HepG2 (cell line): ENCODE results near the gene SNUPN. TPM values are rescaled to one million over a fixed set of nuclear protein-coding genes. Genes with fewer than 3 reads are reported as not detected.

Experiments used
- AGO1 ChIP-seq: fragments of 200-400 bp; formaldehyde crosslinking; IDR thresholded peaks from 2 replicates; pipeline ENCODE4 v1.6.1; 2017; ENCODE audit warnings: mild to moderate bottlenecking, low read depth, low read length, moderate library complexity; ENCODE audit not compliant: poor library complexity, severe bottlenecking
- BCL3 ChIP-seq: sonication (generic); formaldehyde crosslinking; IDR thresholded peaks from 2 replicates; pipeline ENCODE4 v1.5.1; 2020; ENCODE audit warnings: mild to moderate bottlenecking, missing genetic modification reagents, moderate library complexity
- BCL6 ChIP-seq: IDR thresholded peaks from 2 replicates; pipeline ENCODE4 v1.6.1; 2016; ENCODE audit warnings: missing genetic modification reagents, missing compliant biosample characterization
- CENPT ChIP-seq: sonication (generic); formaldehyde crosslinking; IDR thresholded peaks from 2 replicates; pipeline ENCODE4 v1.8.0; 2022; ENCODE audit warnings: low read depth, mild to moderate bottlenecking, moderate library complexity, missing genetic modification reagents
- EED ChIP-seq: sonication (generic); formaldehyde crosslinking; IDR thresholded peaks from 2 replicates; pipeline ENCODE4 v1.5.0; 2020; ENCODE audit warnings: mild to moderate bottlenecking, missing genetic modification reagents
- ELF4 ChIP-seq: sonication (generic); formaldehyde crosslinking; IDR thresholded peaks from 2 replicates; pipeline ENCODE4 v1.5.0; 2020; ENCODE audit warnings: missing genetic modification reagents, mild to moderate bottlenecking, moderate library complexity, borderline replicate concordance
- ETV5 ChIP-seq: IDR thresholded peaks from 2 replicates; pipeline ENCODE4 v1.6.1; 2018; ENCODE audit warnings: missing biosample characterization, missing genetic modification reagents, inconsistent platforms, borderline replicate concordance
- HNF1B ChIP-seq: sonication (generic); formaldehyde crosslinking; IDR thresholded peaks from 2 replicates; pipeline ENCODE4 v1.5.1; 2020; ENCODE audit warnings: mild to moderate bottlenecking, moderate library complexity, missing genetic modification reagents
- KDM2A ChIP-seq: sonication (generic); formaldehyde crosslinking; IDR thresholded peaks from 2 replicates; pipeline ENCODE4 v1.4.0; 2020; ENCODE audit warnings: low read depth, missing genetic modification reagents, borderline replicate concordance
- PHF5A ChIP-seq: IDR thresholded peaks from one replicate; pipeline ENCODE4 v1.6.1; 2018; ENCODE audit warnings: low read depth, missing genetic modification reagents; ENCODE audit not compliant: unreplicated experiment
- RBFOX2 ChIP-seq: fragments of 200-400 bp; formaldehyde crosslinking; IDR thresholded peaks from 2 replicates; pipeline ENCODE4 v1.6.1; 2017; ENCODE audit warnings: low read depth, mild to moderate bottlenecking, low read length
- SMAD9 ChIP-seq: sonication (generic); formaldehyde crosslinking; IDR thresholded peaks from 2 replicates; pipeline ENCODE4 v1.5.1; 2020; ENCODE audit warnings: mild to moderate bottlenecking, missing genetic modification reagents
- SRY ChIP-seq: sonication (generic); formaldehyde crosslinking; IDR thresholded peaks from 2 replicates; pipeline ENCODE4 v1.8.0; 2022; ENCODE audit warnings: mild to moderate bottlenecking, missing genetic modification reagents
- TFE3 ChIP-seq: IDR thresholded peaks from 2 replicates; pipeline ENCODE4 v1.6.1; 2016
- ZBTB14 ChIP-seq: sonication (generic); formaldehyde crosslinking; IDR thresholded peaks from 2 replicates; pipeline ENCODE4 v1.4.0; 2020; ENCODE audit warnings: missing genetic modification reagents
- ZBTB20 ChIP-seq: sonication (generic); formaldehyde crosslinking; IDR thresholded peaks from 2 replicates; pipeline ENCODE4 v1.8.1; 2023; ENCODE audit warnings: missing genetic modification reagents, low read depth, mild to moderate bottlenecking, borderline replicate concordance
- ZNF24 ChIP-seq: fragments of 450-650 bp; IDR thresholded peaks from 2 replicates; pipeline ENCODE4 v1.6.1; 2017; ENCODE audit warnings: antibody characterized with exemption, mild to moderate bottlenecking
- ZNF564 ChIP-seq: sonication (generic); formaldehyde crosslinking; IDR thresholded peaks from 2 replicates; pipeline ENCODE4 v1.8.1; 2023; ENCODE audit warnings: mild to moderate bottlenecking, missing genetic modification reagents
- ZNF589 ChIP-seq: sonication (generic); formaldehyde crosslinking; conservative IDR thresholded peaks from 2 replicates; pipeline ENCODE4 v1.8.0; 2022; ENCODE audit warnings: mild to moderate bottlenecking, moderate library complexity, missing genetic modification reagents
- ZNF598 ChIP-seq: sonication (generic); formaldehyde crosslinking; IDR thresholded peaks from 2 replicates; pipeline ENCODE4 v1.5.1; 2020; ENCODE audit warnings: mild to moderate bottlenecking, missing genetic modification reagents, borderline replicate concordance
- ZNF75D ChIP-seq: sonication (generic); formaldehyde crosslinking; IDR thresholded peaks from 2 replicates; pipeline ENCODE4 v1.8.1; 2023; ENCODE audit warnings: missing genetic modification reagents, mild to moderate bottlenecking, borderline replicate concordance
- ZNF772 ChIP-seq: sonication (generic); formaldehyde crosslinking; IDR thresholded peaks from 2 replicates; pipeline ENCODE4 v1.5.0; 2020; ENCODE audit warnings: mild to moderate bottlenecking, missing genetic modification reagents
- ZNF788 ChIP-seq: sonication (generic); formaldehyde crosslinking; IDR thresholded peaks from 2 replicates; pipeline ENCODE4 v1.5.0; 2020; ENCODE audit warnings: mild to moderate bottlenecking, missing genetic modification reagents, borderline replicate concordance
- ZSCAN31 ChIP-seq: sonication (generic); formaldehyde crosslinking; IDR thresholded peaks from 2 replicates; pipeline ENCODE4 v1.5.0; 2020; ENCODE audit warnings: low read depth, mild to moderate bottlenecking, missing genetic modification reagents
- polyA plus RNA-seq, 8 experiments: library from polyadenylated mRNA; depleted of rRNA in 3 of 8; stranded (reverse) in 7 of 8; unstranded in 1 of 8; fragments of >200 nt; fragmentation: Illumina TruSeq in 4 of 8; extraction: Trizol in 4 of 8; gene quantifications; 2 replicates each; pipeline versions ENCODE4 v1.2.1 to v1.2.3, GENCODE V29; 2011 to 2016; ENCODE audit warnings: low read depth in 4 of 8, missing spikeins in 1 of 8, mixed read lengths in 1 of 8; ENCODE audit not compliant: insufficient read depth in 1 of 8
- total RNA-seq, 5 experiments: library from RNA; depleted of rRNA; stranded (reverse); fragments of >200 nt; fragmentation: Illumina TruSeq; extraction: Trizol; gene quantifications; 2 replicates each; pipeline ENCODE4 v1.2.3, GENCODE V29; 2016; ENCODE audit warnings: low read depth in 1 of 5

Gene SNUPN
- total and polyA plus RNA-seq, 2 of the 13 experiments (the other 11 are each of a cell fraction or from before 2014, with no cell fraction given), result 9.0 to 16.4 TPM

- TF ChIP-seq ZNF564 (CRISPR knock-in tag) (0 out of 2 replicates have a peak, but pooled peaks have one; percentile 36), ZBTB20 (CRISPR knock-in tag) (peak; percentile 12; the same call in 1 of the 2 replicates), ZNF772 (CRISPR knock-in tag) (peak; percentile 53; the same call in 1 of the 2 replicates), RBFOX2 (no peak), HNF1B (CRISPR knock-in tag) (0 out of 2 replicates have a peak, but pooled peaks have one; percentile 14), ELF4 (CRISPR knock-in tag) (no peak), ZNF788 (CRISPR knock-in tag) (0 out of 2 replicates have a peak, but pooled peaks have one; percentile 57), ZNF598 (CRISPR knock-in tag) (0 out of 2 replicates have a peak, but pooled peaks have one; percentile 32), SMAD9 (0 out of 2 replicates have a peak, but pooled peaks have one; percentile 27), ZNF24 (no peak), AGO1 (no peak), ZNF589 (CRISPR knock-in tag) (0 out of 2 replicates have a peak, but pooled peaks have one; percentile 19), CENPT (CRISPR knock-in tag) (no peak), BCL3 (CRISPR knock-in tag) (peak; percentile 41; the same call in 1 of the 2 replicates), ETV5 (CRISPR knock-in tag) (no peak), SRY (no peak), EED (CRISPR knock-in tag) (0 out of 2 replicates have a peak, but pooled peaks have one; percentile 48), PHF5A (CRISPR knock-in tag) (peak; percentile 17), TFE3 (0 out of 2 replicates have a peak, but pooled peaks have one; percentile 6), ZNF75D (CRISPR knock-in tag) (no peak), BCL6 (CRISPR knock-in tag) (no peak), ZBTB14 (no peak), KDM2A (CRISPR knock-in tag) (peak; percentile 4; the same call in 1 of the 2 replicates), ZSCAN31 (CRISPR knock-in tag) (no peak)
These were observed 21.4 kb upstream of the SNUPN start (continued) for GRCh38 chr15:75646944-75647364.
